Measurements from ENCODE around the gene EEF2.

GRCh38 chr19:3975144-3975543, 10.1 kb downstream of the EEF2 start:
- TF ChIP-seq GATA2 (IDR thresholded peaks at IDR 0.05; ENCODE audit: low read depth, low read length) (no peak), GATA3 (IDR thresholded peaks at IDR 0.05; ENCODE audit: low read depth, low read length) (no peak)

Data from SH-SY5Y (cell line).